Activated CD4-positive, alpha-beta T cell treated with anti-CD3 and anti-CD28 coated beads for 24 hours (primary cell): ENCODE data around the gene SLC35D2.
"Not testable (repeated sequence)": the region's sequence is repeated elsewhere in the genome, so short reads cannot be mapped to it uniquely, and the experiment has no call there.

Experiments used
- DNase-seq, 2 donors: peaks; one replicate each; pipeline ENCODE4 v3.0.0-alpha.2; 2020; ENCODE audit warnings: low read depth in 2 of 2

Gene SLC35D2

GRCh38 chr9:96361668-96362067 lies 21.8 kb downstream of the SLC35D2 start:
- no peak for DNase-seq

DNA sequence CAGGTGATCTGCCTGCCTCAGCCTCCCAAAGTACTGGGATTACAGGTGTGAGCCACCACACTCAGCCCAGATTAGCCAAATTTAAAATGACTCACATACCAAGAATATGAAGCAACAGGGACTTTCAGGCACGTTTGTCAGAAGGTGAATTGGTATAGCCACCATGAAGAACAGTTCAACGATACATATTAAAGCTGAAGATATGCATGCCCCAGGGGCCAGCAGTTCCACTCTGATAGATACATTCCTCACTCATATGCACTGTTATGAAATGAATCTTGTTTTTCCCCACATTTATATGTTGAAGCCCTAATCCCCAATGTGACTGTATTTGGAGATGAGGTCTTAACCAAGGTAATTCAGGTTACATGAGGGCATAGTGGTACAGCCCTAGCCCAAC lies 22.5 kb downstream of the SLC35D2 start:
- no peak for DNase-seq

DNA sequence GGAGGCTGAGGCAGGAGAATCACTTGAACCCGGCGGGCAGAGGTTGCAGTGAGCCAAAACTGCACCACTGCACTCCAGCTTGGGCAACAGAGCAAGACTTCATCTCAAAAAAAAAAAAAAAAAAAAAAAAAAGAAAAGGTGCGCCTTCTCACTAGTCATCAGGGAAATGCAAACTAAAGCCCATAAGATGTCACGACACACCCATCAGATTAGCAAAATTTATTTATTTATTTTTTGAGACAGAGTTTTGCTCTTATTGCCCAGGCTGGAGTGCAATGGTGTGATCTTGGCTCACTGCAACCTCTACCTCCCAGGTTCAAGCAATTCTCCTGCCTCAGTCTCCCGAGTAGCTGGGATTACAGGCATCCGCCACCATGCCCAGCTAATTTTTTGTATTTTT lies 23.0 kb downstream of the SLC35D2 start:
- DNase-seq = not testable (repeated sequence)

- no peak for DNase-seq
These were observed 32.6 kb downstream of the SLC35D2 start for GRCh38 chr9:96350866-96351265.

DNA sequence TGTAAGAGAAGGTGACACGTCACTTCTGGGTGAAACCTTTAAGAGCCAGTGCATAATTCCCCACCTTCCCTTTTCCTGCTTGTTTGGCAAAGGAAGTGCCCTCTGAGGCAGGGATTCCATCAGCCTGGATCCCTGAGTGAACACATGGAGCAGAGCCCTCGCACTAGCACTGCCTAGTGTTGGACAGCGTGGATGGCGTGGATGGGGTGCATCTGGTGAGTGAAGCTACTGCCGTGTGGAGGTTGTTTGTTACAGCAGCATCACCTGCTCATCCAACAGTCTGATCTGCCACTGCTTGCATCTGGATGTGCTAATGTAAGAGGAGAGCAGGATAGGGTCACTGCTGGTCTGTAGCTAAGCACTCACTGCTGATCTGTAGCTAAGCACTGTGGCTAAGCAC lies 35.2 kb downstream of the SLC35D2 start:
- DNase-seq = no peak

DNA sequence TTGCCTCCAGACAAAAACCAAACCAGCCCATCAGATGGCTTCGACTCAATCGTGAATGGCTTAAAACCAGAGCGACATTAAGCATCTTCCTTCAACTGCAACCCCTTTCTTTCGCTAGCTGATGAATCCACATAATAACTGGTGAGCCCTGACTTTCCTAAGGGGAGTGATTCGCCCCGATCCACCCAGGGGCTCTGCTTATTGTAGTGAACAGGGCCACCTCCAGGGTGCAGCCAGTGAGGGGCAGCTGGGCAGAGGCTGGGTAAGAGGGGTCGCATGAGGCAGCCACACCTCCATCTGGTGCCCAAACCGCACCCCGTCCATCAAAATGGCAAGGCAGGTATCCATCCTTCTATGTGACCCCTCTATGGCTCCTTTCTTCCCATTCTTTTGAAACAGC lies 38.0 kb downstream of the SLC35D2 start:
- DNase-seq = no peak

GRCh38 chr9:96344458-96345180 lies 38.9 kb downstream of the SLC35D2 start:
- DNase-seq = no peak

DNA sequence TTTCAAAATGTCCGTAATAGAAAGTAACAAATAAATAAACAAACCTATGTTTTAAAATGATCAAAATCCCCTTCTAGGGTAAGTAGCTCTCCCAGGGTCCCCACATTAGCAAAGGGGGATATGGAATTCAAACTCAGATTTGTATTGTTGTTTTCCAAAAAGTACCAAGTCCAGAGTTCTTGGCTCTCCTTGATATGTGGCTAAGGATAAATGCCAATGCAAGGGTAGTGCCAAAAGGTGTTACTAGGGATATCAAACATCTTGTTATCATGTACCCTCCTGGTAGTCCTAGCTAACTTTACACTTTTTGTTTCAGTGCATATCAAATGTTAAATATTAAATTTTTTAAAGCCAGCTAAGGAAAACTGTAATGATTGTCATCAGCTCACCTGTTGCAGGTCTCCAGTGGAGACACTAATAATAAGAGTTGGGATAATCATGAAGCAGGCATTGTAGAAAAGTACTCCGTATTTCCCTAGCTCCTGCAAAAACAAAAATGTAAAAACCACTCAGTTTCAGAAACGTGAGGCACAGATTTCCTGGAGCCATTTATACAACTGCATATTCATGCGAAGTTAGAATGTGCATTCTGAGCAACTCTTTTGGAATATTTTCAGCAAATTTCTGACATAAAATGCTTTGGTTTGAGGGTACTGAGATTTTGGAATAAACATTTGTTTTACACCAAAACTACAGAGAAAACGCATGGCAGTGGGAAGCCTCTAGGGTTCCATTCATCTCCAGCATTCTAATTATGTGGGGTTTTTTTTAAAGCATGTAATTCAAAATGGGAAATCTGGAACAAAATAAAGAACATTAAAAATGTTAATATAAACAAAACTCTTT lies 39.8 kb downstream of the SLC35D2 start:
- DNase-seq = no peak

GRCh38 chr9:96342571-96343245 lies 40.8 kb downstream of the SLC35D2 start:
- no peak for DNase-seq

DNA sequence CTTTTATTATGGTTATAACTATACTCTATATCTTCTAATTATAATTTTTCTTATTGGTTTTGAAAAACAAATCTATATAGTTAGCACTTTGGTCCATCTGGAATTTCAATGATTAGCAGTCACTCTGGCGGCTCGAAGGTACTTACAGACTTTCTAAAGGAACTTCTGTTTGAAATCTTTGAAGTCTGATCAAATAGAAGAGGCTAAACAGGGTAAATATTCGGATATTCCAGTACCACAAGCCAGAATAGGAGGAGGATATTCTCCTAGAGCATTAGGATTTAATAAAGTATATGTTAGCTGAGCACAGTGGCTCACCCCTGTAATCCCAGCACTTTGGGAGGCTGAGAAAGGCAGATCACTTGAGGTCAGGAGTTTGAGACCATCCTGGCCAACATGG lies 42.8 kb downstream of the SLC35D2 start:
- DNase-seq = no peak

DNA sequence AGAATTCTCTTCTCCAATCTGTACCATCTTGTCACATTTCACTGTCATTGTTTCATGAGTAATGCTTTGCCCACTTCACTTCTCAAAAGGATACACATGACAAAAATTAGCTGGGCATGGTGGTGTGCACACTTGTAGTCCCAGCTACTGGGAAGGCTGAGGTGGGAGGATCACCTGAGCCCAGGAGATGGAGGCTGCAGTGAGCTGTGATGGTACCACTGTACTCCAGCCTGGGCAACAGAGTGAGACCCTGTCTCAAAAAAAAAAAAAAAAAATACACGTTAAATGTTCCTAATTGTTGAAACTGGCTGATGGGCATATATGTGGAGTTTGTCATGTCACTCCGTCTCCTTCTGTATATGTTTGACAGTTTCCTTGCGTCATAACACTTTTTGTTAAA lies 45.2 kb downstream of the SLC35D2 start:
- DNase-seq = no peak

- DNase-seq = no peak
These were observed 49.6 kb downstream of the SLC35D2 start for GRCh38 chr9:96333958-96334357.

- no peak for DNase-seq
These were observed 52.1 kb downstream of the SLC35D2 start for GRCh38 chr9:96331236-96331947.

GRCh38 chr9:96327694-96328352 lies 55.7 kb downstream of the SLC35D2 start:
- peak; percentile 4 to 48 for DNase-seq

- DNase-seq = no peak
These were observed 60.3 kb downstream of the SLC35D2 start for GRCh38 chr9:96323169-96323568.

- DNase-seq = not testable (repeated sequence)
These were observed 60.8 kb downstream of the SLC35D2 start for GRCh38 chr9:96322736-96323135.

GRCh38 chr9:96322210-96322609 lies 61.3 kb downstream of the SLC35D2 start:
- DNase-seq = not testable (repeated sequence)

DNA sequence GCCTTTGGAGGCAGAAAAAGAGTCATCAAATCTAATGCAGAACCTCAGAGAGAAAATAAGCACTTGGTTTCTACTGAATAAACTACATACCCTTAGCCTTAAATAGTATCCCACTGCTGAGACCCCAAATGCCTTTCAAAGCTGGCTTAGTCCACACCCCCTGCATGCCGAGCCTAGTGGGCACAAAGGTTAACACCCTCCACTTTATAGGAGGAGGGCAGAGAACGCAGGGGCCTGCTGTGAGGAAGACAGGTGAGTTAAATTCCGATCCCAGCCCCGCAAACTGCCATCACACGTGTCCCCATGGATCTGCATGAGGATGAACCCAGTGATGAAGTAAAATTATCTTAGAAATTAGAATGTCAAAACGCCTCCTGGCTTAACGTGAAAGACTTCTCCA lies 62.0 kb downstream of the SLC35D2 start:
- DNase-seq = no peak

DNA sequence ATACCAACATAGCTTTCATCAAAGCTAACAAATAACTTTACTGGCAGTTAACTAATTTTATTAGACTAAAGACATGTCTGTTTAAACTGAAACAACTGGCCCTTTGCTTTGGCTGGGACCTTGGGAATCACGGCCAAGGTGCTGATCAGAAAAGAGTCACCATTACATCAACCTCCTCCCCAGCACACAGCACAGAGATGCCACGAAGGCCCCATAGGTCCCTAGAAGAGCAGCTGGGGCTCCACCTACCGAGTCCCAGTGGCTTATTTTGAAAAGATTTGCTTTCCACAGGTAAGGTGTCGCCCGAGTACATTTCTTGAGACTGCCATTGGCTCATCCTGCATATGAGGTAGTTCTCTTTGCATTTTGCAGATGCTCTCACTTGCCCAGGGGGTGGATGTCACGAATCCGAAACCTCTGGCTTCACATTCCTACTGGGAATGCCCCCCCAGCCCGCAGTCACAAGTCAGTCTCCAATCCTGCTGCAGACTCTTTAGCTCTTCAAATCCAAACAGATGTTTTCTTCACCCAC lies 62.7 kb downstream of the SLC35D2 start:
- no peak for DNase-seq

GRCh38 chr9:96318921-96319565 lies 64.5 kb downstream of the SLC35D2 start:
- DNase-seq = no peak
